Tibial nerve (tissue), 4 donors: ENCODE data around the gene GALNTL6. TPM values are rescaled to one million over a fixed set of nuclear protein-coding genes. Genes with fewer than 3 reads are reported as not detected.

ENCODE experiments used
- DNase-seq, 2 donors: peaks; one replicate each; pipeline ENCODE4 v3.0.0-alpha.2; 2019; ENCODE audit warnings: low spot score in 2 of 2
- H3K27ac ChIP-seq, 4 donors: fragments of 200-600 bp; sonication (generic) in 3 of 4; one replicate each; pipeline ENCODE4 v1.5.1; 2017 to 2019; ENCODE audit warnings: mild to moderate bottlenecking in 1 of 4
- H3K27me3 ChIP-seq, 2 donors: fragments of 200-600 bp; sonication (generic) in 1 of 2; one replicate each; pipeline versions ENCODE4 v1.5.1 to v1.6.0; 2017 to 2019
- H3K36me3 ChIP-seq, 3 donors: fragments of 200-600 bp; sonication (generic); one replicate each; pipeline ENCODE4 v1.5.1; 2018 to 2019
- H3K4me1 ChIP-seq, 4 donors: fragments of 200-600 bp; sonication (generic) in 3 of 4; one replicate each; pipeline ENCODE4 v1.5.1; 2017 to 2019
- H3K4me3 ChIP-seq, 4 donors: fragments of 200-600 bp; sonication (generic) in 3 of 4; one replicate each; pipeline ENCODE4 v1.5.1; 2017 to 2019; ENCODE audit warnings: mild to moderate bottlenecking in 1 of 4, moderate library complexity in 1 of 4
- H3K9me3 ChIP-seq, 4 donors: fragments of 200-600 bp; sonication (generic) in 3 of 4; one replicate each; pipeline ENCODE4 v1.5.1; 2017 to 2019
- EP300 ChIP-seq, 2 donors: sonication (generic); formaldehyde crosslinking; IDR thresholded peaks; one replicate each; pipeline ENCODE4 v1.6.1; 2017; ENCODE audit warnings: antibody characterized with exemption in 2 of 2, mild to moderate bottlenecking in 1 of 2
- POLR2A ChIP-seq, 2 donors: fragments of 450-650 bp; IDR thresholded peaks; one replicate each; pipeline ENCODE4 v1.6.1; 2017; ENCODE audit warnings: antibody characterized with exemption in 2 of 2, mild to moderate bottlenecking in 2 of 2, moderate library complexity in 2 of 2
- WGBS, 2 donors: methylation state at CpG; one replicate each; pipeline ENCODE4 v1.1.5; 2018; 5-methylcytosine and 5-hydroxymethylcytosine counted together
- total RNA-seq, 4 donors: library from RNA; depleted of rRNA; stranded (reverse); fragments of >200 nt; gene quantifications; one replicate each; pipeline ENCODE4 v1.1.0, GENCODE V29; 2016
- TF ChIP-seq, protein P1 (sequence below), 5 experiments: fragments of 200-600 bp in 3 of 5; fragments of 450-650 bp in 2 of 5; sonication (generic) in 3 of 5; IDR thresholded peaks; one replicate each; pipeline ENCODE4 v1.5.1; 2016 to 2019; ENCODE audit warnings: antibody characterized with exemption in 5 of 5, mild to moderate bottlenecking in 3 of 5, moderate library complexity in 2 of 5

GALNTL6 gene
- total RNA-seq, 4 donors from 2014 or later, result not detected

DNA sequence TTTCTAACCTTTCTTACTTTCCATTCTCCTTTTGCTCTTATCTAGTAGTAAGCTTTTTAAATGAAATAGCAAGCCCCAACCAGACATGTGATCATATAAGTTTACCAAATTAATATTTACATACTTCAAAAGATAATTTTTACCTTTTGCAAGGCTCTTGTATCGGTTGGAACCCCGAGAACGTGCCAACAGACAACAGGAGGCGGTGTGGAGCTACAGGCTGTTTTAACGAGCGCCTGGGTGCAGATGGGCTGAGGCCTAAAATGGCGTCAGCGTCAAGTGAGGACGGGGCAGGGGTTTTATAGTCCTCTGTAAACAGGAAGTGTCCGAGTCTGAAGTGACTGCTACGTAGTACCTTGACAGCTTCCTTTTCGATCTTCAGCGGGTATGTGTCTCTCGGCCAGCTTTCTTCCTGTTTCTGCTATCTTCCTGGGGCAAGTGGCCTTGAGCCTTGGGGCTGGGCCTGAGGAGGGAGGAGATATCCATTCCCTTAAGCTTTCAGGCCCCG lies 342.7 kb downstream of the GALNTL6 start:
- Histone ChIP-seq H3K27ac (no peak overlapping the region), H3K4me1 (no peaks in the 10 kb centered on the region), H3K27me3 (no peaks in the 10 kb centered on the region), H3K4me3 (no peak overlapping the region), H3K36me3 (no peaks in the 10 kb centered on the region), H3K9me3 (no peaks in the 10 kb centered on the region)
- 88 to 93% methylated on average over 15 of the region's 15 CpGs for WGBS, 2 donors
- TF ChIP-seq EP300 (IDR thresholded peaks at IDR 0.05) (no peak), POLR2A (IDR thresholded peaks at IDR 0.05) (no peak)
- TF ChIP-seq, protein P1, sequence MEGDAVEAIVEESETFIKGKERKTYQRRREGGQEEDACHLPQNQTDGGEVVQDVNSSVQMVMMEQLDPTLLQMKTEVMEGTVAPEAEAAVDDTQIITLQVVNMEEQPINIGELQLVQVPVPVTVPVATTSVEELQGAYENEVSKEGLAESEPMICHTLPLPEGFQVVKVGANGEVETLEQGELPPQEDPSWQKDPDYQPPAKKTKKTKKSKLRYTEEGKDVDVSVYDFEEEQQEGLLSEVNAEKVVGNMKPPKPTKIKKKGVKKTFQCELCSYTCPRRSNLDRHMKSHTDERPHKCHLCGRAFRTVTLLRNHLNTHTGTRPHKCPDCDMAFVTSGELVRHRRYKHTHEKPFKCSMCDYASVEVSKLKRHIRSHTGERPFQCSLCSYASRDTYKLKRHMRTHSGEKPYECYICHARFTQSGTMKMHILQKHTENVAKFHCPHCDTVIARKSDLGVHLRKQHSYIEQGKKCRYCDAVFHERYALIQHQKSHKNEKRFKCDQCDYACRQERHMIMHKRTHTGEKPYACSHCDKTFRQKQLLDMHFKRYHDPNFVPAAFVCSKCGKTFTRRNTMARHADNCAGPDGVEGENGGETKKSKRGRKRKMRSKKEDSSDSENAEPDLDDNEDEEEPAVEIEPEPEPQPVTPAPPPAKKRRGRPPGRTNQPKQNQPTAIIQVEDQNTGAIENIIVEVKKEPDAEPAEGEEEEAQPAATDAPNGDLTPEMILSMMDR (IDR thresholded peaks at IDR 0.05), result no peak
- no peak for DNase-seq

DNA sequence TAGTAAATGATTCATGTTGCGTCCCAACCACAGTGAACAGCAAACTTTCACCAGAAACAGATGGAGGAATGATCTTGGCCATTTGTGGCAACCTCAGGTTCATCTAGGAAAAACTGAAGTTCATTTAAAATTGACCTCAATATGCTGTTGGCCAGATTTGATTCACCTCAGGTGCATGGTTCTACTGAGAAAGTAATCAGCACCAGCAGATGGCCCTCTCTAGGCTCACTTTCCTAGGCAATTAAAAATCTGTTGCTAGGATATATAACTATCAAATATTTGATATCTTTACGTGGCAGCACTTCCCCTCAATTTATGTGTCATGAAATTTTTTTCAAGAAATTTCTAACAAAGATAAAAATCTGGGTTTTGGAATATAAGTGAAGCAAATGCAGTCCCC lies 344.7 kb downstream of the GALNTL6 start:
- H3K4me1 ChIP-seq, result no peaks in the 10 kb centered on the region
- TF ChIP-seq EP300 (IDR thresholded peaks at IDR 0.05), result no peak
- TF ChIP-seq, protein P1 (IDR thresholded peaks at IDR 0.05), result no peak
- no peak for TF ChIP-seq POLR2A (IDR thresholded peaks at IDR 0.05)
- no peaks in the 10 kb centered on the region for H3K9me3 ChIP-seq
- DNase-seq, result no peak
- H3K4me3 ChIP-seq, result no peak overlapping the region
- WGBS, 2 donors, result 50 to 61% methylated on average over 2 of the region's 2 CpGs
- H3K27me3 ChIP-seq, result no peaks in the 10 kb centered on the region
- H3K36me3 ChIP-seq, result no peaks in the 10 kb centered on the region
- H3K27ac ChIP-seq, result no peak overlapping the region

DNA sequence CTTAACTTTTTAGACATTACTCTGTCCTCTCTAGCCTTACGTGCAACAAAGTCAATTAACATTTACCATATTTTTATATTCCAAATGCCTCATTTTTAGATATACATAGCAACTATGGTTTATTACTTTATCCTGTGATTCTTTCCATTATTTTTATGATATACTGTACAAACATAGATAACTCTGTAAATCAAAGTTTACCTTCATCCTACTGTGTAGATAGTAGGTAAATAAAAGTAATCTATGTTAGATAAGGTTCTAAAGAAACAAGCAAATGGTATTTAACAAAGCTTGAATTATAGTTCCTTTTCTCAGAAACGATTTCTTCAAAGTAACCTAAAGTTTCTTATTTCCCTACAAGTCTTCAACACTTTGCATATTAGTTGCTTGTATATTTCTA lies 350.0 kb downstream of the GALNTL6 start:
- no peak overlapping the region for H3K4me3 ChIP-seq
- no peak for DNase-seq
- H3K36me3 ChIP-seq, result no peaks in the 10 kb centered on the region
- H3K27me3 ChIP-seq, result no peaks in the 10 kb centered on the region
- WGBS, 2 donors, result 69 to 78% methylated on average over 2 of the region's 2 CpGs
- H3K4me1 ChIP-seq, result no peaks in the 10 kb centered on the region
- no peaks in the 10 kb centered on the region for H3K9me3 ChIP-seq
- no peak overlapping the region for H3K27ac ChIP-seq
- TF ChIP-seq POLR2A (IDR thresholded peaks at IDR 0.05) (no peak), EP300 (IDR thresholded peaks at IDR 0.05) (no peak)
- TF ChIP-seq, protein P1 (IDR thresholded peaks at IDR 0.05), result no peak

DNA sequence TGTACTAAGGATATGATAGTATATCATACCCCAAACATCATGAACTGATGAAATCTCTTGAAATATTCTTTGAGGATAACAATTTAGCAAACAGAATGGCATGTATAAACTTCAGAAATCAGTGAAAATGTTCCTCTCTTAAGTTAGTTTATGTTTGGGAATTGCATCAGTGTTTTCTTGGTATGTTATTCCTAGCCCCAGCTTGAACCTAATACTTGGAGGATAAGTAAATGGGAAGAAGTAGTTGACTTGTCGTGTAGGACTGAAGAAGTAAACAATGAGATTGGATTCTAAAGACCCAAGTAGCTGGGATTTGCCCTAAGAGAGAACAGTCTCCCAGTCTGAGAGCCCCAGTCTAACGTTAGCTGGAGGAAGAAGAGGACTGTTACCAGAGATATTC lies 355.7 kb downstream of the GALNTL6 start:
- H3K36me3 ChIP-seq, result no peaks in the 10 kb centered on the region
- no peaks in the 10 kb centered on the region for H3K27me3 ChIP-seq
- no peaks in the 10 kb centered on the region for H3K4me1 ChIP-seq
- 78 to 84% methylated on average over 2 of the region's 2 CpGs for WGBS, 2 donors
- H3K4me3 ChIP-seq, result no peak overlapping the region
- DNase-seq, result no peak
- TF ChIP-seq, protein P1 (IDR thresholded peaks at IDR 0.05), result no peak
- TF ChIP-seq POLR2A (IDR thresholded peaks at IDR 0.05), result no peak
- no peak for TF ChIP-seq EP300 (IDR thresholded peaks at IDR 0.05)
- H3K9me3 ChIP-seq, result no peaks in the 10 kb centered on the region
- H3K27ac ChIP-seq, result no peak overlapping the region

DNA sequence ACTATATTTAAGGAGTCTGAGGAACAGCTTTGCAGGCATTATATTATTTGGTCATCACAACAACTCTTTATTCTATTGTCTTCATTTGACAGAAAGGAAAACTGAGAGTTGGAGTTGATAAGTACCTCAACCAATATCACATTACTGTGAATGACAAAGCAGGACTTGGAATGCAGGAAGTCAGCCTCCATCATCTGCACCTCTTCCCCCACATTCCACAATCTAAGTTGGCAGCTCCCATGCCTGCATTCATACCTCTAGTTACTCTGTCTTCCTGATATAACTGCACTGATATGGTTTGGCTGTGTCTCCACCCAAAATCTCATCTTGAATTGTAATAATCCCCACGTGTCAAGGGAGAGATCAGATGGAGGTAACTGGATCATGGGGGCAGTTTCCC lies 356.7 kb downstream of the GALNTL6 start:
- TF ChIP-seq POLR2A (IDR thresholded peaks at IDR 0.05) (no peak), EP300 (IDR thresholded peaks at IDR 0.05) (no peak)
- TF ChIP-seq, protein P1 (IDR thresholded peaks at IDR 0.05), result no peak
- Histone ChIP-seq H3K27me3 (no peaks in the 10 kb centered on the region), H3K9me3 (no peaks in the 10 kb centered on the region), H3K4me3 (no peak overlapping the region), H3K36me3 (no peaks in the 10 kb centered on the region), H3K4me1 (no peaks in the 10 kb centered on the region), H3K27ac (no peak overlapping the region)
- DNase-seq, result no peak
- 75 to 88% methylated on average over 1 of the region's 1 CpG for WGBS, 2 donors
